GM12878 (cell line): ENCODE results near the gene TRIM73.
"Not testable (repeated sequence)": the region's sequence is repeated elsewhere in the genome, so short reads cannot be mapped to it uniquely, and the experiment has no call there.

Experiments used
- E2F4 ChIP-seq: IDR thresholded peaks from 2 replicates; pipeline ENCODE4 v1.6.1; 2012; ENCODE audit warnings: low read depth, low read length, improper control_type of control experiment
- KAT2A ChIP-seq: conservative IDR thresholded peaks from 2 replicates; pipeline ENCODE4 v1.6.1; 2011; ENCODE audit warnings: low read depth, low read length; ENCODE audit not compliant: control insufficient read depth
- POLR2AphosphoS5 ChIP-seq: IDR thresholded peaks from 2 replicates; pipeline ENCODE4 v1.6.1; 2011; ENCODE audit warnings: mild to moderate bottlenecking, low read length, inconsistent platforms
- TCF12 ChIP-seq: IDR thresholded peaks from 2 replicates; pipeline ENCODE4 v1.6.1; 2011; ENCODE audit warnings: low read depth, mild to moderate bottlenecking, low read length
- TCF7 ChIP-seq: IDR thresholded peaks from 2 replicates; pipeline ENCODE4 v1.6.1; 2014; ENCODE audit warnings: antibody characterized with exemption, borderline replicate concordance
- TF ChIP-seq, protein P1 (sequence below), 3 experiments: IDR thresholded peaks in 2 of 3; conservative IDR thresholded peaks in 1 of 3; 2 replicates each; pipeline ENCODE4 v1.5.1; 2011; ENCODE audit warnings: low read depth in 3 of 3, low read length in 3 of 3, mild to moderate bottlenecking in 3 of 3, control low read depth in 2 of 3, moderate library complexity in 2 of 3, inconsistent platforms in 1 of 3, mixed read lengths in 1 of 3; ENCODE audit not compliant: control insufficient read depth in 2 of 3, insufficient read depth in 1 of 3; ENCODE audit errors: extremely low read depth in 1 of 3

DNA sequence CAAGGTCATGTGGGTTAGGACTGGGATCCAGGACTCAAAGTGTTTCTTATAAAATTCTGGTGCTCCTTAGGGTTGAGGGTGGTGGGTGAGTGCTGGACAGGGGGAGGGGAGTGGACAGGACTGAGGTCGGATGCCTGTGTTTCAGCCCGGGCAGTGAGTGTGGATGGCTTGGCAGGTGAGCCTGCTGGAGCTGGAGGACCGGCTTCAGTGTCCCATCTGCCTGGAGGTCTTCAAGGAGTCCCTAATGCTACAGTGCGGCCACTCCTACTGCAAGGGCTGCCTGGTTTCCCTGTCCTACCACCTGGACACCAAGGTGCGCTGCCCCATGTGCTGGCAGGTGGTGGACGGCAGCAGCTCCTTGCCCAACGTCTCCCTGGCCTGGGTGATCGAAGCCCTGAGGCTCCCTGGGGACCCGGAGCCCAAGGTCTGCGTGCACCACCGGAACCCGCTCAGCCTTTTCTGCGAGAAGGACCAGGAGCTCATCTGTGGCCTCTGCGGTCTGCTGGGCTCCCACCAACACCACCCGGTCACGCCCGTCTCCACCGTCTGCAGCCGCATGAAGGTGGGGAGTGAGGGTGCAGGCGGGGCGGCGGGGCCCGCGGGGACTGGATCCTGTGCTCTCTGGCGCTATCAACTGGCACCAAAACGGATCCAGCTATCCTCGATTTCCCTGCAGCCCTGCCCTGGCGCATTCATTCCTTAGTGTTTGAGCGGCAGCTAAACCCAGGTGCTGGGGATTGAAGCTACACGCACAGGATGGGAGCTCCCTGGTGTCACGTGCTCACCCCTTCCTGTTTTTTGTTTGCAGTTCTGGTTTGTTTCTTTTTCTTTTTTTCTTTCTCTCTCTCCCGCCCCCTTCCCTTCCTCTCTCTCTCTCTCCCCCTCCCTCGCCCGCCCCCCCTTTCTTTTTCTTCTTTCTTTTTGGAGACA, 3.6 kb downstream of the TRIM73 start:
- TF ChIP-seq E2F4, KAT2A, POLR2AphosphoS5, TCF12, TCF7: not testable (repeated sequence)
- TF ChIP-seq, protein P1, sequence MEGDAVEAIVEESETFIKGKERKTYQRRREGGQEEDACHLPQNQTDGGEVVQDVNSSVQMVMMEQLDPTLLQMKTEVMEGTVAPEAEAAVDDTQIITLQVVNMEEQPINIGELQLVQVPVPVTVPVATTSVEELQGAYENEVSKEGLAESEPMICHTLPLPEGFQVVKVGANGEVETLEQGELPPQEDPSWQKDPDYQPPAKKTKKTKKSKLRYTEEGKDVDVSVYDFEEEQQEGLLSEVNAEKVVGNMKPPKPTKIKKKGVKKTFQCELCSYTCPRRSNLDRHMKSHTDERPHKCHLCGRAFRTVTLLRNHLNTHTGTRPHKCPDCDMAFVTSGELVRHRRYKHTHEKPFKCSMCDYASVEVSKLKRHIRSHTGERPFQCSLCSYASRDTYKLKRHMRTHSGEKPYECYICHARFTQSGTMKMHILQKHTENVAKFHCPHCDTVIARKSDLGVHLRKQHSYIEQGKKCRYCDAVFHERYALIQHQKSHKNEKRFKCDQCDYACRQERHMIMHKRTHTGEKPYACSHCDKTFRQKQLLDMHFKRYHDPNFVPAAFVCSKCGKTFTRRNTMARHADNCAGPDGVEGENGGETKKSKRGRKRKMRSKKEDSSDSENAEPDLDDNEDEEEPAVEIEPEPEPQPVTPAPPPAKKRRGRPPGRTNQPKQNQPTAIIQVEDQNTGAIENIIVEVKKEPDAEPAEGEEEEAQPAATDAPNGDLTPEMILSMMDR (IDR thresholded peaks at IDR 0.05 in 2 of 3, conservative IDR thresholded peaks at IDR 0.05 in 1 of 3; ENCODE audit: control insufficient read depth in 2 of 3, extremely low read depth in 1 of 3, insufficient read depth in 1 of 3, low read depth in 3 of 3, low read length in 3 of 3): not testable (repeated sequence)
